Sciatic nerve (tissue), 2 donors: ENCODE data around the gene SLCO2A1. TPM values are rescaled to one million over a fixed set of nuclear protein-coding genes. Genes with fewer than 3 reads are reported as not detected.
A peak's percentile ranks its signal among the peaks of the same experiment; 100 is the strongest.

ENCODE experiments used
- ATAC-seq: fragments of 200-7000 bp; cut with Tn5 transposase; one replicate; pipeline ENCODE4 v1.9.1; 2020; ENCODE audit warnings: mild to moderate bottlenecking, moderate library complexity
- DNase-seq: peaks from one replicate; pipeline ENCODE4 v3.0.0-alpha.2; 2020; ENCODE audit warnings: low spot score
- intact Hi-C: fragments of 100-400 bp; cut with DNase I; formaldehyde crosslinking; loops from one replicate; pipeline ENCODE4 v1.14.2; 2022
- total RNA-seq: library from RNA; stranded (reverse); fragmentation: NEBNext Ultra II Directional; extraction: Animal tissue kit (Norgen Biotek cat#: 25700); gene quantifications from one replicate; pipeline ENCODE4 v1.2.1, GENCODE V29; 2021
- donor health status: DM: no; HTN: no; CAD: no.
- donor health status: DM: no; HTN: no; CAD: no.

The SLCO2A1 gene
- total RNA-seq, 1 donor from 2014 or later: 34.1 TPM

GRCh38 chr3:133967992-133968892 is 61.5 kb downstream of the SLCO2A1 start:
- intact Hi-C loops: no loop called here
- DNase-seq (no peak), ATAC-seq (no peak)

- ATAC-seq: no peak
- intact Hi-C loops: no loop called here
- DNase-seq: no peak
These were observed 62.8 kb downstream of the SLCO2A1 start for GRCh38 chr3:133966954-133967353.

GRCh38 chr3:133965906-133966305 is 63.8 kb downstream of the SLCO2A1 start:
- intact Hi-C loops: no loop called here
- no peak for ATAC-seq
- DNase-seq: no peak

DNA sequence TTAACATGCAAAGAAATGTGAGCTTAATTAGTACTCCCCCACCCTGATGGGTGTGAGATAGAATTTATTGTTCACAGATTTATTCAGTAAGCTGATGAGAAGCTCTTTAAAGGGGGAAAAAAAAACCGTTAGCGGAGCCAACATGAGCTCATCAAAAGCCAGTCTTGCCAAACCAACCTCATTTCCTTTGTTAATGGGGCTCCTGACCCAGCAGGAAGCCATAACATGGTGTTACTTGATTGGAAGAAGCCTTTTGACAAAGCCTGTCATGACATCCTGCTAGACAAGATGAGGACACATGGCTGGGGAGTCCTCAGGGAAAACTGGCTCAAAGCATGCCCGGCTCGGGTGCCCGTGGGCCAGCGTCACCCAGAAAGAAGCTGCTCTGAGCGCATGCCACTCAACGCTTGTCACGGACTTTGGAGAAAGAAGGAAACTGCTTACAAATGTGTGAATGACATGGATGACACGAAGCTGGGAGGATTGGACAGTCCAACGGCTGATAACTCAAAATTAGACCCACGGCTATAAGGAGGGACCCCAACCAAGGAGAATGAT is 64.6 kb downstream of the SLCO2A1 start:
- intact Hi-C loops: no loop called here
- DNase-seq (no peak), ATAC-seq (no peak)

DNA sequence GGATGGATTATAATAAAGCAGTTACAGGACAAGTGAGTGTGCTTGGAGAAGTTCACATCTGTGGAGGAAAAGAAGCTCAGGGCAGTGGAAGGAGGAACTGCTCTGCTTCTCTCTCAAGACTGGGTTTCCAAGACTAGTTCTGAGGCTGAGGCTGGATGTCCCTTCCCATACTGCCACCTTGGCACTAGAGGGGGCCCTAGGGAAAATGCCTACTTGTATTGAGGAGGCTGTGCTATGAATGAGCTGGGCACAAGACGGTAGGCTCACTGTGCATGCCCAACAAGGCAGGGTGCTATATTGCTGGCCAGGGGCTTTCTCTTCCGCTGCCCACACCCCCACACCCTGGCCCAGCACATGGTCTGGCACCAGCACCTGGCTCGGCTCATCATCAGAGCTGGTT is 65.2 kb downstream of the SLCO2A1 start:
- DNase-seq (no peak), ATAC-seq (no peak)
- intact Hi-C loops: no loop called here

DNA sequence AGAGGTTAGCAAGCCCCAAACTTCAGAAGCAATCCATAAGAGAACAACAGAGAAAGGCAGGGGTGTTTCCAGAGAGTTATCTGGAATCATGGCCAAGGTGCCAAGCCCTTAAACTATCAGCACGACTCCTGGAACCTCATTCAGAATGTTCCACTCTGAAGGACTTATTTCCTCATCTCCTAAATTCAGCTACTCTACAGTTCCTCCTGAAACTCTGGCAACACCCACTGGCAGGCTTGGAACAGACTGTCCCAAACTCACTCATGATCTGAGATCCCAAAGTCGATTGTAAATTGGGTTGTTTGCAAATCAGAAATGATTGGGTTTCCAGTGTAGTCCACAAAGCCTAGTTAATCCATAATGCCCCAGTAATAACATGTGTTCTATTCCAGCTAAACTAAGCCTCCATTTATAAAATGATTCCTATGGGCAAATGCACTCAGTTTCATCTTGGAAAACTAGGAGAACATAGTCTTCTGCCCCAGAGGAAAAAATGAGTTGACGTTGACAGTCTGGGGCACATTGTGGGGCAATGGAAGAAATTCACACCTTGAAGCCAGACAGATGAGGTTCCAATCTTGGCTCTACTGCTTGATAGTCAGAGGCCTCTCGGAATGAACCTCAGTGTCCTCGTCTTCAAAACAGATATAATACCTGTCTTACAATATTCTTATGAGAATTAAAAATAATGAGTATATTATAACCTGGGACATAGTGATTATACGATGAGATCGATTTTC is 65.9 kb downstream of the SLCO2A1 start:
- intact Hi-C loops: no loop called here
- peak; percentile 70 for ATAC-seq
- no peak for DNase-seq

GRCh38 chr3:133962849-133963248 is 66.9 kb downstream of the SLCO2A1 start:
- DNase-seq: no peak
- no peak for ATAC-seq
- intact Hi-C loops: no loop called here

- intact Hi-C loops: no loop called here
These were observed 71.5 kb downstream of the SLCO2A1 start for GRCh38 chr3:133958071-133958805.

DNA sequence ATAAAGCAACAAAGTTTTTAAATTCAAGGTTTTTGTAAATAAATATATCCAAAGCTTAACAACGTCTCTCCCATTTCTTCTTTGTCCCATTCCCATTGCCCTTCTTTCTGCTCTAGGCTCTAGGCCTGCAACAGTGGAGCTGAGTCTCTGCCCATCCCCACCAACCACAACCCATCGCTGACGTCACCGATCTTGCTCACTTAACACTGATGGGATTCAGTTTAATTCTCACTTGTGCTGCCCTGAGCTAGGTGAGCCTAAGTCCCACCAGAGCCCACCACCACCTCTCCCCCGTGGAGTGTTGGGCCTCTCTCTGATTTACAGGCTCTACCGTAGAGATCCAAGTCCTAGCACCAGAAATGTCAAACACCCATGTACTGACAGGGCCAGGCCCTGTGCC is 72.7 kb downstream of the SLCO2A1 start:
- ATAC-seq (no peak), DNase-seq (no peak)
- intact Hi-C loops: no loop called here

More at GRCh38 chr3:133958071-133958805, 71.5 kb downstream of the SLCO2A1 start:
- DNase-seq (no peak), ATAC-seq (no peak)

DNA sequence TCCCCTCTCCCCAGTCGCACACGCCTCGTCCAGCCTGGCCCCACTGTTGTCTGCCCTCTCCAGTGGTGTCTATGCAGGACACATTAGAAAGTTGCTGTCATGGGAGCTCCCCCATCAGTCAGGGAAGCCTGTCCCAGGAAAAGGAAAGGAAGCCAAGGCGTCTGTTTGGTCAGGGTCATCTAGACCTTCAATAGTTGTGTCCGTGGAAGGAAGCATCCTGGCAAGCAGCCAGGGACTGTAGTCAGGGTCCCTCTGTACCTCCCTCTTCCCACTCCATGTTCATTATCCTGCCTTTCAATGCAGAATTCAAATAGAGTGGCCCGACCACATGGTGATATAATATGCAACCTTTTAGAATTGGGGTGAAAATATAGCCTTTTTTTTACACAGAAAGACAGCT is 73.4 kb downstream of the SLCO2A1 start:
- DNase-seq (no peak), ATAC-seq (no peak)
- intact Hi-C loops: no loop called here

GRCh38 chr3:133955892-133956291 is 73.8 kb downstream of the SLCO2A1 start:
- no peak for DNase-seq

DNA sequence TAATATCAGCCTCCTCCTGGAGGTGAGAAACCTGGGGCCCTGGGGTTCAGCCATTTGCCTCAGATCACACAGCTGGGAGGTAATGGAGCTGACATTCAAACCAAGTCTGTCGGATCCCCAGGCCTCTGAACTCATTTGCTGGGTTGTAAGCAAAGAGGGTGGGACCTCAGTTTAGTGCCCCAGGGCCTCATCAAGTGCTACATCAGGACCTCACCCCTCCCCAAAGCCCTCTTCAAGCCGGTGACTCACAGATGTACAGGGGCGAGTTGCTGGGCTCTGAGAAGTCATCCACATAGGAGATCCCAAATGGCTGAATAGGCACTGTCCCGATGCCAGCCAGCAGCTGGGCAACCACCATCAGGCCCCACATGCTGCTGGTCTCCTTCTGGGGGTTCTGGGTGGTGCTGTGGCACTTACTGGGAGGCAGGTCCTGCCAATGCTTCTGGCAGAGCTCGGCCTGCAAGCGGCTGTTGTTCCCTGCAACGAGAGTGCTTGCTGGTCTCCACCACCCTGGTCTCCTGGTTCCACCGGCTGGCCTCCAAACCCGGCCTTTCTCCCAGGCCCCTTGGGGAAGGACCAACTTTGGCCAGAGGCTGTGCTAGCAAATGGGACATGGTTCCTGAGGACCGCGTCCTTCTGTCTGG is 74.9 kb downstream of the SLCO2A1 start:
- no peak for ATAC-seq
- intact Hi-C loops: no loop called here
- DNase-seq: no peak

More at GRCh38 chr3:133955892-133956291, 73.8 kb downstream of the SLCO2A1 start:
- intact Hi-C loops: no loop called here
- ATAC-seq: no peak

GRCh38 chr3:133953297-133953696 is 76.4 kb downstream of the SLCO2A1 start:
- DNase-seq: no peak
- intact Hi-C loops: no loop called here
- ATAC-seq: no peak

GRCh38 chr3:133949438-133949837 is 80.3 kb downstream of the SLCO2A1 start:
- ATAC-seq (no peak), DNase-seq (no peak)
- intact Hi-C loops: no loop called here

GRCh38 chr3:133948996-133949395 is 80.7 kb downstream of the SLCO2A1 start:
- DNase-seq: no peak
- intact Hi-C loops: no loop called here
- no peak for ATAC-seq

DNA sequence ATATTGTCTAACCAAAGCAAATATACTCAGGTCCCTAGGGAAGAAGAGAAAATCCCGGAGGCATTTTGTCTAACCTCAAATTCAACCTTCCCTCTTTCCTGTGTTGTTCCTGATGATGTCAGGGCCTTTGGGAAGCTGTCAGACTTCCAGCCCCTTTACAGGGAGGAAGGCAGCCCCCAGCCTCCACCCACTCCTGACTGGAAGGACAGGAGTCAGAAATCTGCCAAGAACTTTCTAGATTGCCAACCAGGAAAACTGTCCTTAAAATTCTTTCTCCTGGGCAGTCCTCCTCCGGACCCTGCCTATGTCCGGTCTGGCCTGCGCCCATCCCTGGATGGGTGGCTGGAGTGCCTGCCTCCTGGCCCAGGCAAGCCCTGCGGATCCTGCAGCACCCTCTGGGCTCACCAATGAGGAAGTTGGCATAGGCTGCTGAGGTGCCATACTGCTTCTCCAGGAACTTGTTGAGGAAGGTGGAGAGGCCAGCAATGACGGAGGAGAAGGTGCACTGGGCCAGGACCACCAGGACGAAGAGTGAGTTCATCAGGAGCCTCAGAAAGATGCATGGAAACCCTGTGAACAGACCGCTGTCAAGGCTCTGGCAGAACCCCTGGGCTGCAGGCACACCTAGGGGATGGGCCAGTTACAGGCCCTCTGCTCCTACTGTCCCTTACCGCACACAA is 81.5 kb downstream of the SLCO2A1 start:
- DNase-seq: no peak
- ATAC-seq: no peak
- intact Hi-C loops: no loop called here

DNA sequence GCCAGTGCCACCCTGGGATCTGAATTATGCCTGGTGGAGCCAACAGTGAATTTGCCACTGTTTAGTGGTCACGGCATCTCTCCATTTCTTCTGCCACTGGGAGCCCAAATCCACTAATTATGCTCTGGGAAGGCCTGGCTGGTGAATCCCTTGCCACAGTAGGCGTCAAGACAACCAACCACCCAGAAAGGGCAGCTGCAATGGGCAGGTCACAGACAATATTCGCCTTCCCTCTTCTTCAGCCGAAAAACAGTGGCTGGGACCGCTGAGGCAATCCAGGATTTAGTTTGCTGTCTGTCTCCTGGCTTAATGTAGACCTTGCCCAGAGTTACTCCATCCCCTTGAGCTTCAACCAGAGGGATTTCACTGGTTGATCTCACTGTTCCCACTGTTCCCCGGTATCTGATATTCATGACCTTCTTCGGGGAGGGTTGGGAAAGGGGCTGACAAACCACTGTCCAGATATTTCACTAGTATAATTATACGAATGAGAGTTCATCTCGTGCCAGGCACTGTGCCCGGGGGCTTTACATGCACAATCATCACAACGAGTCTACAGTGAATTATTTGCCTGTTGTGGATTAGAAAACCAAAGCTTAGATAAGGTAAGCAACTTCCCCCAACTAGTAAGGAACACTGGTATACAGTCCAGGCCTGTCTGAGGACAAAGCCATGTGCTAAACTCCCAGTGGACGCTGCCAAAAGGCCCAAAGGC is 84.2 kb downstream of the SLCO2A1 start:
- intact Hi-C loops: no loop called here
- ATAC-seq (no peak), DNase-seq (no peak)
